Measurements from ENCODE around the gene SOD2. TPM values are rescaled to one million over a fixed set of nuclear protein-coding genes. Genes with fewer than 3 reads are reported as not detected.
"Not testable (repeated sequence)": the region's sequence is repeated elsewhere in the genome, so short reads cannot be mapped to it uniquely, and the experiment has no call there.

Gene SOD2
- total and polyA plus RNA-seq, 4 donors, result 143 to 952 (median 507) TPM

DNA sequence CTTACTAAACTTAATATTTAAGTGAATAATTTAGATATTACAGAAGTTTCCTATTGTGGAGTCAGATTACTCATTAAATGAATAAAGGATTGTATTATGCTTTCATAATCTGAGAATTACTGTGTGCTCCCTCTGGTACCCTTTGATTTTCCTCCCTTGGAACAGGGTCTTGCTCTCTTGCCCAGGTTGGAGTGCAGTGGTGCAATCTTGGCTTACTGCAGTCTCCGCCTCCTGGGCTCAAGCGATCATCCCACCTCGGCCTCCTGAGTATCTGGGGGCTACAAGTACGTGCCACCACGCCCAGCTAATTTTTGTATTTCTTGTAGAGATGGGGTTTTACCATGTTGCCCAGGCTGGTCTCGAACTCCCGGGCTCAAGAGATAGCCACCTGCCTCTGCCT is 43.9 kb upstream of the SOD2 start:
- H3K9me3 ChIP-seq (ENCODE audit: control insufficient read depth in 4 of 4, low read length in 3 of 4), result no peaks in the 10 kb centered on the region
- 78% methylated on average over 7 of the region's 7 CpGs for WGBS
- peaks cover 2 to 16% (median 14%) of the 10 kb centered on the region in 4 donors for H3K36me3 ChIP-seq (ENCODE audit: control insufficient read depth in 4 of 4, insufficient read depth in 3 of 4, low read depth in 1 of 4, low read length in 3 of 4)
- no peaks in the 10 kb centered on the region for H3K27me3 ChIP-seq (ENCODE audit: control insufficient read depth in 4 of 4, insufficient read depth in 4 of 4, low read length in 3 of 4)
- no peak overlapping the region for H3K27ac ChIP-seq (ENCODE audit: low read depth in 1 of 2, low read length in 2 of 2)
- H3K4me3 ChIP-seq (ENCODE audit: low read depth in 1 of 3, low read length in 3 of 3), result no peak overlapping the region
- H3K4me1 ChIP-seq (ENCODE audit: control insufficient read depth in 4 of 4, insufficient read depth in 4 of 4, low read length in 3 of 4), result peaks cover 0 to 6% (median 4%) of the 10 kb centered on the region in 4 donors
- no peak for DNase-seq (ENCODE audit: low spot score)
- H3K9ac ChIP-seq (ENCODE audit: low read depth in 1 of 2, low read length in 2 of 2), result no peak overlapping the region
- TF ChIP-seq, protein P1, sequence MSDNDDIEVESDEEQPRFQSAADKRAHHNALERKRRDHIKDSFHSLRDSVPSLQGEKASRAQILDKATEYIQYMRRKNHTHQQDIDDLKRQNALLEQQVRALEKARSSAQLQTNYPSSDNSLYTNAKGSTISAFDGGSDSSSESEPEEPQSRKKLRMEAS (IDR thresholded peaks at IDR 0.05), result no peak
- TF ChIP-seq RAD21 (IDR thresholded peaks at IDR 0.05), result no peak
- no peak for TF ChIP-seq JUND (IDR thresholded peaks at IDR 0.05)
- TF ChIP-seq, protein P2, sequence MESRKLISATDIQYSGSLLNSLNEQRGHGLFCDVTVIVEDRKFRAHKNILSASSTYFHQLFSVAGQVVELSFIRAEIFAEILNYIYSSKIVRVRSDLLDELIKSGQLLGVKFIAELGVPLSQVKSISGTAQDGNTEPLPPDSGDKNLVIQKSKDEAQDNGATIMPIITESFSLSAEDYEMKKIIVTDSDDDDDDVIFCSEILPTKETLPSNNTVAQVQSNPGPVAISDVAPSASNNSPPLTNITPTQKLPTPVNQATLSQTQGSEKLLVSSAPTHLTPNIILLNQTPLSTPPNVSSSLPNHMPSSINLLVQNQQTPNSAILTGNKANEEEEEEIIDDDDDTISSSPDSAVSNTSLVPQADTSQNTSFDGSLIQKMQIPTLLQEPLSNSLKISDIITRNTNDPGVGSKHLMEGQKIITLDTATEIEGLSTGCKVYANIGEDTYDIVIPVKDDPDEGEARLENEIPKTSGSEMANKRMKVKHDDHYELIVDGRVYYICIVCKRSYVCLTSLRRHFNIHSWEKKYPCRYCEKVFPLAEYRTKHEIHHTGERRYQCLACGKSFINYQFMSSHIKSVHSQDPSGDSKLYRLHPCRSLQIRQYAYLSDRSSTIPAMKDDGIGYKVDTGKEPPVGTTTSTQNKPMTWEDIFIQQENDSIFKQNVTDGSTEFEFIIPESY (IDR thresholded peaks at IDR 0.05), result no peak
- TF ChIP-seq HNF4G (IDR thresholded peaks at IDR 0.05), result no peak
- TF ChIP-seq GABPA (IDR thresholded peaks at IDR 0.05 in 1 of 2, conservative IDR thresholded peaks at IDR 0.05 in 1 of 2), result no peak
- no peak for TF ChIP-seq HNF4A (conservative IDR thresholded peaks at IDR 0.05)
- TF ChIP-seq TAF1 (conservative IDR thresholded peaks at IDR 0.05), result no peak
- no peak for TF ChIP-seq FOXA1 (IDR thresholded peaks at IDR 0.05)
- TF ChIP-seq RXRA (IDR thresholded peaks at IDR 0.05), result no peak
- TF ChIP-seq FOXA2 (IDR thresholded peaks at IDR 0.05), result no peak
- TF ChIP-seq YY1 (IDR thresholded peaks at IDR 0.05), result no peak
- TF ChIP-seq EGR1 (IDR thresholded peaks at IDR 0.05; ENCODE audit: low read depth in 2 of 2), result no peak
- TF ChIP-seq, protein P3, sequence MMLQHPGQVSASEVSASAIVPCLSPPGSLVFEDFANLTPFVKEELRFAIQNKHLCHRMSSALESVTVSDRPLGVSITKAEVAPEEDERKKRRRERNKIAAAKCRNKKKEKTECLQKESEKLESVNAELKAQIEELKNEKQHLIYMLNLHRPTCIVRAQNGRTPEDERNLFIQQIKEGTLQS (IDR thresholded peaks at IDR 0.05), result no peak
- TF ChIP-seq, protein P4, sequence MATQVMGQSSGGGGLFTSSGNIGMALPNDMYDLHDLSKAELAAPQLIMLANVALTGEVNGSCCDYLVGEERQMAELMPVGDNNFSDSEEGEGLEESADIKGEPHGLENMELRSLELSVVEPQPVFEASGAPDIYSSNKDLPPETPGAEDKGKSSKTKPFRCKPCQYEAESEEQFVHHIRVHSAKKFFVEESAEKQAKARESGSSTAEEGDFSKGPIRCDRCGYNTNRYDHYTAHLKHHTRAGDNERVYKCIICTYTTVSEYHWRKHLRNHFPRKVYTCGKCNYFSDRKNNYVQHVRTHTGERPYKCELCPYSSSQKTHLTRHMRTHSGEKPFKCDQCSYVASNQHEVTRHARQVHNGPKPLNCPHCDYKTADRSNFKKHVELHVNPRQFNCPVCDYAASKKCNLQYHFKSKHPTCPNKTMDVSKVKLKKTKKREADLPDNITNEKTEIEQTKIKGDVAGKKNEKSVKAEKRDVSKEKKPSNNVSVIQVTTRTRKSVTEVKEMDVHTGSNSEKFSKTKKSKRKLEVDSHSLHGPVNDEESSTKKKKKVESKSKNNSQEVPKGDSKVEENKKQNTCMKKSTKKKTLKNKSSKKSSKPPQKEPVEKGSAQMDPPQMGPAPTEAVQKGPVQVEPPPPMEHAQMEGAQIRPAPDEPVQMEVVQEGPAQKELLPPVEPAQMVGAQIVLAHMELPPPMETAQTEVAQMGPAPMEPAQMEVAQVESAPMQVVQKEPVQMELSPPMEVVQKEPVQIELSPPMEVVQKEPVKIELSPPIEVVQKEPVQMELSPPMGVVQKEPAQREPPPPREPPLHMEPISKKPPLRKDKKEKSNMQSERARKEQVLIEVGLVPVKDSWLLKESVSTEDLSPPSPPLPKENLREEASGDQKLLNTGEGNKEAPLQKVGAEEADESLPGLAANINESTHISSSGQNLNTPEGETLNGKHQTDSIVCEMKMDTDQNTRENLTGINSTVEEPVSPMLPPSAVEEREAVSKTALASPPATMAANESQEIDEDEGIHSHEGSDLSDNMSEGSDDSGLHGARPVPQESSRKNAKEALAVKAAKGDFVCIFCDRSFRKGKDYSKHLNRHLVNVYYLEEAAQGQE (IDR thresholded peaks at IDR 0.05), result no peak

DNA sequence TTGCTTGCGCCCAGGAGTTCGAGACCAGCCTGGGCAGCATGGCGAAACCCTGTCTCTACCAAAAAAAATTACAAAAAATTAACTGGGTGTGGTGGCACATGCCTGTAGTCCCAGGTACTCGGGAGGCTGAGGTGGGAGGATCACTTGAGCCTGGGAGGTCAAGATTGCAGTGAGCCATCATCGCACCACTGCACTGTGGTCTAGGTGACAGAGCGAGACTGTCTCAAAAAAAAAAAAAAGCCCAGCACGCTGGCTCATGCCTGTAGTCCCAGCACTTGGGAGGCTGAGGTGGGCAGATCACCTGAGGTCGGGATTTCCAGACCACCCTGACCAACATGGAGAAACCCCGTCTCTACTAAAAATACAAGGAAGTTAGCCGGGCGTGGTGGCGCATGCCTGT is 40.4 kb upstream of the SOD2 start:
- H3K27me3 ChIP-seq (ENCODE audit: control insufficient read depth in 4 of 4, insufficient read depth in 4 of 4, low read length in 3 of 4); H3K36me3 ChIP-seq (ENCODE audit: control insufficient read depth in 4 of 4, insufficient read depth in 3 of 4, low read depth in 1 of 4, low read length in 3 of 4); H3K4me3 ChIP-seq (ENCODE audit: low read depth in 1 of 3, low read length in 3 of 3); H3K27ac ChIP-seq (ENCODE audit: low read depth in 1 of 2, low read length in 2 of 2); H3K9ac ChIP-seq (ENCODE audit: low read depth in 1 of 2, low read length in 2 of 2); H3K9me3 ChIP-seq (ENCODE audit: control insufficient read depth in 4 of 4, low read length in 3 of 4); DNase-seq (ENCODE audit: low spot score): not testable (repeated sequence)
- H3K4me1 ChIP-seq (ENCODE audit: control insufficient read depth in 4 of 4, insufficient read depth in 4 of 4, low read length in 3 of 4), result peaks cover 6 to 22% (median 14%) of the 10 kb centered on the region in 4 donors
- 97% methylated on average over 12 of the region's 12 CpGs for WGBS

DNA sequence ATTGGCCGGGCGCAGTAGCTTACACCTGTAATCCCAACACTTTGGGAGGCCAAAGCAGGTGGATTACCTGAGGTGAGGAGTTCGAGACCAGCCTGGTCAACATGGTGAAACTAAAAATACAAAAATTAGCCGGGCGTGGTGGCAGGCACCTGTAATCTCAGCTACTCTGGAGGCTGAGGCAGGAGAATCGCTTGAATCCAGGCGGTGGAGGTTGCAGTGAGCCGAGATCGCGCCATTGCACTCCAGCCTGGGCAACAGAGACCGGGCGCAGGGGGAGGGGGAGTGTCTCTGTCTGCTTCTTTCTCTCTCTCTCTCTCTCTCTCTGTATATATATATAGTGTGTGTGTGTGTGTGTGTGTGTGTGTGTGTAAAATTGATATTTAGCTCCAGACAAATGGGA is 39.5 kb upstream of the SOD2 start:
- not testable (repeated sequence) for H3K36me3 ChIP-seq (ENCODE audit: control insufficient read depth in 4 of 4, insufficient read depth in 3 of 4, low read depth in 1 of 4, low read length in 3 of 4); DNase-seq (ENCODE audit: low spot score); H3K27ac ChIP-seq (ENCODE audit: low read depth in 1 of 2, low read length in 2 of 2); H3K27me3 ChIP-seq (ENCODE audit: control insufficient read depth in 4 of 4, insufficient read depth in 4 of 4, low read length in 3 of 4); H3K9me3 ChIP-seq (ENCODE audit: control insufficient read depth in 4 of 4, low read length in 3 of 4); H3K9ac ChIP-seq (ENCODE audit: low read depth in 1 of 2, low read length in 2 of 2); H3K4me3 ChIP-seq (ENCODE audit: low read depth in 1 of 3, low read length in 3 of 3)
- WGBS, result 89% methylated on average over 12 of the region's 12 CpGs
- H3K4me1 ChIP-seq (ENCODE audit: control insufficient read depth in 4 of 4, insufficient read depth in 4 of 4, low read length in 3 of 4), result peaks cover 6 to 22% (median 14%) of the 10 kb centered on the region in 4 donors
